Endothelial cell of umbilical vein (primary cell): ENCODE results near the gene P2RY1. TPM values are rescaled to one million over a fixed set of nuclear protein-coding genes. Genes with fewer than 3 reads are reported as not detected.
"Not testable (repeated sequence)": the region's sequence is repeated elsewhere in the genome, so short reads cannot be mapped to it uniquely, and the experiment has no call there.

Experiments used
- BruUV-seq: library from RNA; stranded (reverse); fragments of 400-500 nt; replicated peaks from 2 replicates; lab custom pipeline; 2021; lab: Mats Ljungman, UMichigan
- CTCF ChIA-PET: fragments of 300-600, 350-600 bp; sonication (Branson Sonifier 250); formaldehyde crosslinking; loops from one replicate; lab custom pipeline; 2021; ENCODE audit warnings: antibody characterized with exemption, inconsistent platforms; lab: Charles Lee
- POLR2A ChIA-PET: fragments of 300-600, 350-600 bp; sonication (Branson Sonifier 250); formaldehyde crosslinking; loops from one replicate; lab custom pipeline; 2021; ENCODE audit warnings: antibody characterized with exemption, inconsistent platforms; lab: Charles Lee
- DNase-seq: peaks from one replicate; pipeline ENCODE4 v3.0.0-alpha.2; 2011; ENCODE audit warnings: low read depth, low spot score
- FAIRE-seq: peaks from 2 replicates; lab custom pipeline; 2011; peaks lifted over from hg19 to GRCh38; lab: Jason Lieb, UNC
- H2AFZ ChIP-seq: 2 replicates; pipeline ENCODE4 v1.6.0; 2012; ENCODE audit warnings: low read depth, low read length, control low read depth, inconsistent platforms
- H3K27ac ChIP-seq: 2 replicates; pipeline ENCODE4 v1.5.1; 2011; ENCODE audit warnings: low read depth, mild to moderate bottlenecking, control low read depth, low read length, moderate library complexity; ENCODE audit not compliant: insufficient read depth
- H3K27me3 ChIP-seq, 2 experiments: 2 replicates each; pipeline versions ENCODE4 v1.6.0 to v1.6.1; 2011; ENCODE audit warnings: low read length in 2 of 2, mixed read lengths in 1 of 2; ENCODE audit not compliant: control insufficient read depth in 2 of 2, insufficient read depth in 2 of 2
- H3K36me3 ChIP-seq, 2 experiments: 2 replicates in 1 of 2; 3 replicates in 1 of 2; pipeline ENCODE4 v1.5.1; 2011; ENCODE audit warnings: low read length in 2 of 2, mild to moderate bottlenecking in 1 of 2, moderate library complexity in 1 of 2; ENCODE audit not compliant: control insufficient read depth in 2 of 2, insufficient read depth in 2 of 2; ENCODE audit errors: extremely low read depth in 1 of 2
- H3K4me1 ChIP-seq: 3 replicates; pipeline ENCODE4 v1.5.1; 2011; ENCODE audit warnings: mild to moderate bottlenecking, low read length; ENCODE audit not compliant: control insufficient read depth, insufficient read depth; ENCODE audit errors: extremely low read depth
- H3K4me2 ChIP-seq: 2 replicates; pipeline ENCODE4 v1.6.1; 2011; ENCODE audit warnings: low read length, control low read depth, mixed read lengths; ENCODE audit not compliant: insufficient read depth
- H3K4me3 ChIP-seq, 3 experiments: fragments of 200-600 bp in 1 of 3; sonication (generic), shearing (Covaris generic) in 1 of 3; replicated peaks in 1 of 3; 2 replicates each; pipeline ENCODE4 v1.5.1; 2011 to 2016; ENCODE audit warnings: control low read depth in 3 of 3, low read length in 3 of 3, mild to moderate bottlenecking in 2 of 3, inconsistent platforms in 1 of 3, low read depth in 1 of 3, moderate library complexity in 1 of 3; ENCODE audit not compliant: insufficient read depth in 1 of 3
- H3K79me2 ChIP-seq: 2 replicates; pipeline ENCODE4 v1.6.0; 2012; ENCODE audit warnings: low read length, inconsistent platforms; ENCODE audit not compliant: control insufficient read depth, insufficient read depth
- H3K9ac ChIP-seq: replicated peaks from 2 replicates; pipeline ENCODE3; 2011; ENCODE audit warnings: low read length, control low read depth; ENCODE audit not compliant: insufficient read depth; ENCODE audit errors: extremely low read depth
- H3K9me1 ChIP-seq: replicated peaks from 3 replicates; pipeline ENCODE4 v1.6.0; 2011; ENCODE audit warnings: mild to moderate bottlenecking, low read length; ENCODE audit not compliant: control insufficient read depth, insufficient read depth; ENCODE audit errors: extremely low read depth
- H3K9me3 ChIP-seq: replicated peaks from 2 replicates; pipeline ENCODE4 v1.5.1; 2012; ENCODE audit warnings: low read length, inconsistent platforms; ENCODE audit not compliant: control insufficient read depth, insufficient read depth
- H4K20me1 ChIP-seq: replicated peaks from 2 replicates; pipeline ENCODE3; 2011; ENCODE audit warnings: mild to moderate bottlenecking, low read length; ENCODE audit not compliant: control insufficient read depth, insufficient read depth; ENCODE audit errors: extremely low read depth
- CTCF ChIP-seq, 2 donors: IDR thresholded peaks; 1 replicate in 1 of 2; 2 replicates in 1 of 2; pipeline ENCODE4 v1.5.1; 2011; ENCODE audit warnings: low read length in 2 of 2, mild to moderate bottlenecking in 2 of 2, moderate library complexity in 2 of 2, control low read depth in 1 of 2, inconsistent platforms in 1 of 2, low read depth in 1 of 2; ENCODE audit not compliant: insufficient read depth in 1 of 2; ENCODE audit errors: extremely low read depth in 1 of 2
- EZH2 ChIP-seq: IDR thresholded peaks from 2 replicates; pipeline ENCODE4 v1.6.1; 2012; ENCODE audit warnings: borderline replicate concordance, low read depth, mild to moderate bottlenecking, moderate library complexity, low read length, inconsistent platforms; ENCODE audit not compliant: severe bottlenecking
- FOS ChIP-seq: IDR thresholded peaks from 2 replicates; pipeline ENCODE4 v1.6.1; 2011; ENCODE audit warnings: mild to moderate bottlenecking, low read length, moderate library complexity, borderline replicate concordance; ENCODE audit not compliant: insufficient read depth
- GATA2 ChIP-seq: IDR thresholded peaks from 2 replicates; pipeline ENCODE4 v1.7.0; 2011; ENCODE audit warnings: low read depth, mild to moderate bottlenecking, moderate library complexity, mixed read lengths, low read length; ENCODE audit not compliant: insufficient read length, insufficient read depth
- JUN ChIP-seq: IDR thresholded peaks from 2 replicates; pipeline ENCODE4 v1.6.1; 2011; ENCODE audit warnings: borderline replicate concordance, low read depth; ENCODE audit not compliant: insufficient read length, insufficient read depth
- MAX ChIP-seq: IDR thresholded peaks from 2 replicates; pipeline ENCODE4 v1.6.1; 2011; ENCODE audit not compliant: insufficient read depth, insufficient read length
- MYC ChIP-seq: IDR thresholded peaks from one replicate; pipeline ENCODE4 v1.6.1; 2011; ENCODE audit warnings: mild to moderate bottlenecking, low read depth, low read length
- POLR2A ChIP-seq: IDR thresholded peaks from 2 replicates; pipeline ENCODE4 v1.6.1; 2012; ENCODE audit warnings: low read depth, mild to moderate bottlenecking, control low read depth, low read length
- POLR2AphosphoS5 ChIP-seq: IDR thresholded peaks from 2 replicates; pipeline ENCODE4 v1.6.1; 2012; ENCODE audit warnings: low read depth, mild to moderate bottlenecking, control low read depth, low read length, moderate library complexity; ENCODE audit not compliant: insufficient read depth
- dilution Hi-C: fragments of 300-500 bp; cut with MboI; formaldehyde crosslinking; loops from one replicate; pipeline ENCODE4 v1.15.0; 2019; ENCODE audit warnings: low sequenced_read_pairs; ENCODE audit not compliant: extremely low pct_ligation_motif_present
- intact Hi-C: fragments of 100-400 bp; cut with micrococcal nuclease; formaldehyde crosslinking; loops from one replicate; pipeline ENCODE4 v1.10.0; 2022
- polyA plus RNA-seq, 4 experiments: library from polyadenylated mRNA; depleted of rRNA in 3 of 4; stranded (reverse) in 3 of 4; unstranded in 1 of 4; fragments of >200 nt; gene quantifications; 2 replicates each; pipeline versions ENCODE4 v1.2.1 to v1.2.3, GENCODE V29; 2011 to 2012; ENCODE audit warnings: missing spikeins in 1 of 4
- total RNA-seq: library from RNA; stranded (reverse); gene quantifications from 2 replicates; pipeline ENCODE4 v1.2.3, GENCODE V29; 2021

Gene P2RY1
- total and polyA plus RNA-seq, 2 donors (not counting 3 experiments of a cell fraction or from before 2014, with no cell fraction given): 0.81 to 1.7 TPM

GRCh38 chr3:152870027-152870426, 35.1 kb downstream of the P2RY1 start:
- Histone ChIP-seq H3K4me2 (no peak overlapping the region), H4K20me1 (no peaks in the 10 kb centered on the region), H3K36me3 (no peaks in the 10 kb centered on the region), H3K4me1 (no peaks in the 10 kb centered on the region), H3K9ac (no peak overlapping the region), H3K9me3 (no peaks in the 10 kb centered on the region), H3K27ac (no peak overlapping the region), H3K27me3 (no peaks in the 10 kb centered on the region), H3K9me1 (no peaks in the 10 kb centered on the region), H3K79me2 (no peaks in the 10 kb centered on the region), H3K4me3 (no peak overlapping the region), H2AFZ (no peak overlapping the region)
- CTCF ChIA-PET: interaction anchor here (1.1 kb wide), 1 partner anchor 35 kb away, joined by 3 read pairs; the partner anchor contains the start of gene P2RY1
- no peak for DNase-seq
- dilution Hi-C loops: no loop called here
- intact Hi-C loops: no loop called here
- peak; percentile 35 for FAIRE-seq
- BruUV-seq: no TSS peak
- POLR2A ChIA-PET: no interaction called here
- TF ChIP-seq CTCF (IDR thresholded peaks at IDR 0.05; ENCODE audit: extremely low read depth in 1 of 2, insufficient read depth in 1 of 2, low read depth in 1 of 2, low read length in 2 of 2) (no peak), POLR2A (no peak), EZH2 (no peak), MAX (no peak), JUN (no peak), POLR2AphosphoS5 (no peak), GATA2 (no peak), FOS (no peak), MYC (no peak)

GRCh38 chr3:152873314-152873713, 38.4 kb downstream of the P2RY1 start:
- H3K9me1 ChIP-seq, FAIRE-seq, intact Hi-C loops, CTCF ChIA-PET, H3K4me1 ChIP-seq, DNase-seq, H3K27me3 ChIP-seq, H3K9me3 ChIP-seq, POLR2A ChIA-PET, H3K9ac ChIP-seq, BruUV-seq, H3K79me2 ChIP-seq, dilution Hi-C loops, H4K20me1 ChIP-seq, H3K36me3 ChIP-seq, H3K4me3 ChIP-seq, H2AFZ ChIP-seq, H3K4me2 ChIP-seq, H3K27ac ChIP-seq: not testable (repeated sequence)
